HG03575 (cell line): ENCODE measurements around the gene ACKR3.

ENCODE experiments used
- ATAC-seq: cut with Tn5 transposase; IDR thresholded peaks from one replicate; pipeline ENCODE4 v1.9.1; 2021; ENCODE audit not compliant: unreplicated experiment, insufficient number of reproducible peaks, low FRiP score; ENCODE audit errors: extremely low read depth

ACKR3 gene

DNA sequence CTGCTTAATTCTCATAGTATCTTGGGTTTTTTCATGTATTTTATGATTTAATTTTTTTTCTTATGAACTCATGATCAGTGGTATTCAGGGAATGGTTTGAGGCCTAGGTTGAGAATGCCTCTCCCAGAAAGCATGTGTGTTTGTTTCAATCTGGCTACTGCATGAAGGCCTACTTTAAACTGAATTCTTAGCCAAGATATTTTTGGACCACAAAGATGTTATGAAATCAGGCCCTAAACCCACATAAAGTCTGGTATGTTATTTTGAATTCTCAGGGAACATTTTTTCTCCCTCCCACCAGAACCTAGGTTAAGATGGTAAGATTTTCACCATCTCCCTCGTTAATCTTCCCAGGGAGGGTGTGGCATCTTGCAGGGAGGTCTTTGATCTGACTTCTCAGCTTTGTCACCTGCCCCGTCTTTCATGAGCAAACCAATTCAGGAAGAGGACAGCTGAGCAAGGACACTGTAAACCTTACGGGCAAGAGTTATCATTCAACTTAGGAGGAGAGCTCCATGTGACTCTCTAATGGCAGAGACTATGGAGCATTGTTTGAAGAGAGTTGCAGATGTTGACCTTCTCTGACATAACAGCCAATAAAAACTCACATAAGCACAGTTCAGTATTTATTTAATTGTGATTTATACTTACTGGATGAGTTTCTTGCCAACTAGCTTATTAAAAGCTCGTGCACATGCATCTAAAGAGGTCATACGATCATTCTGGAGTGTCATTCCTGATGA lies 21.3 kb upstream of the ACKR3 start:
- ATAC-seq = no peak

DNA sequence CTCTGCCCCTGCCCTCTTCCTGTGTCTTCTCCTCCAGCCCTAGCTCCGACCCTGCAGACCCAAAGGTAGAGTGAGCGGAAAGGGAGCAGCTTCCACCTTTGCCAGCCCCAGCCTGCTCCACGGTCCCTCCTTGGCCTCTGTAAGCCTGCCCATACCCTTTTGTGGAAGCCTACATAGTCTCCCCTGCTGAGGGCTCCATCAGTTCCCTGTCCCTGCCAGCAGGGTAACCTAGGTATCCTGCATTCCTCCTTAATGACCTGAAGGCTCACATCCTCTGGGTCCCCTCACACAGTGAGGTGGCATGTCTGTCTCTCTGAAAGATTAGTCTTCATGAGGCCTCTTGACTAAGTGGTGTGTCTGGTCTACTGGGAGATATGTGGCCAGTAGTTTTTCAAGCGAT lies 20.5 kb upstream of the ACKR3 start:
- no peak for ATAC-seq

DNA sequence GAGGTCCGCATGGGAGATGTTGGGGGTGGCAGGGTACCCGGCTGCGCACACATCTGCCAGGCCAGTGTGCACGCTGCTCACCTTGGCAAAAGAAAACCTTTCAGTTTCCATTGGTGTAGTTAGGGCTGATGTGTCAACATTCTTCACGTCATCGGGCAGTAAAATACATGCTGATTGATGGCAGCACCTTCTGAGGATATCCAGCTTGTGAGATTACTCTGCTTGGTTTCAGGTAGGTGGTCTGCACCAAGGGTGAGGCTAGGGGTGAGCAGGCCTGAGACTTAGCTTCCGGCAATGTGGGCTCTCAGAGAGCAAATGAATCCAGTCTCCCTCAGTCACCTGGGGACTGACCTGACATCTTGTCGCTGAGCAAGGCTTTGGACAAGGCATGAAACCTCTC lies 19.3 kb upstream of the ACKR3 start:
- ATAC-seq = no peak

DNA sequence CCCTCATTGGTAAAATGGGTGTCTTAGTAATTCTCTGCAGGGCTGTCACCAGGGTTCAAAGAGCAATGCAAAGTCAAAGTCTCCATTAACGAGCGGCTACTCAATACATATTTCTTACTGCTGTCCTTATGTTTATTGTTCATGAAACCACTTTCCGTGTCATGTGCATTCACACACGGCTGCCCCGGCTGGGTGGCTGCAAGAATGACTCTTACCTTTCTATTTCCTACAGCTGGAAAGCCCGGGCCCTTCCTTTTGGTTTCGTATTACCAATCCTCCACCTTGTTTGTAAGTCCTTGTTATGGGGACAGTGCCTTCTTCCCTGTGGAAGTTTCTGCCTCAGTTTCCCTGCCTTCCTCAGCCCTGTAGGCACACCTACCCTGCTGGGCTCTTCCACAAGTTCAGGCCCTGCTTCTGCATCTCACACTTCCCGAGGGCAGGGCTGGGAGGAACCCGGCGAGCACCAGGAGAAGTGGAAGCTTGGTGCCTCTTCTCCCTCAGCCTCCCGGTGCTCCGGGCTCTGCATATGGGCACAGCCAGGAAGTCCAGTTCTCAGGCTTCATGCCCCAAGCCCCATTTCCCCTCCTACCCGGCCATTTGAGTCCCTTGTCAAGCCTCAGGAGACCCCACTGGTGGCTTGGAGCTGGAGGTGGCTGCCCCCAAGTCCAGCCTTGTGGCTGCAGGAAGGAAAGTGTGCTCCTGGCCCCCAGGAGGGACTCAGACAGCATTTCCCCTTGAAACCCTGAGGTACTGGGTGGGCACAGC lies 18.7 kb upstream of the ACKR3 start:
- no peak for ATAC-seq

DNA sequence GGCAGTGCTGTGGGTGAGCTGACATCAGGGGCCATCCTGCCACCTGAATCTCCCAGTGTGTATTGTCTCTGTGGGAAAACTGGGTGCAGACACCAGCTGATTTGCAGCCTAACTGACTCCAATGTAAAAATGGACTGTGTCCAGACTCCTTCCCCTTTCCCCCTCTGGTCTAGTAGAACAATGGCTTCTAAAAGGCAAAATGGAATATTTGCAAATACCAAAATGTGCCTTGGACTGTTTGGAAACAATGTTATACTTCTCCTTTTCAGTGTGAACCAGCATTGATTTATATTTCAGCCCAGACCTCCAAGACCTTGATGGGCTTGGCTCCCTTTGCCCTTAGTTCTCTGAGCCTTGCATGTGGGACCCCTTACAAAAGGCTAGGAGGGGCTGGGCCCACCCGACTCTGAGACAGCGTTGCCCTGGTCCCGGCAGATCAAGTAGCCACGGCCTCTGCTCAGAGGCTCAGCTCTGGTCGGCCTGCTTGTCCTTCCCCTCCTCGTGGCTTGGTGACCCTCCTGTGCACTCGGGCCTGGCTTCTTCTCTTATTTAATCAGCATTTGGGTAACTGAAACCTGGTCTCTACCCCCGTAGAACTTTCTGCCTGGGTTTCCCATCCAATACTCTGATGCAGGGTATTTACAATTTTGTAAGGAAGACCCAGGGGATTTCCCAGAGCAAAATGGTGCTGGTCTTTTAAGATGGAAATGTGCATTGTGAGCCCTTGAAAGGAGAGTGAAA lies 18.0 kb upstream of the ACKR3 start:
- no peak for ATAC-seq

DNA sequence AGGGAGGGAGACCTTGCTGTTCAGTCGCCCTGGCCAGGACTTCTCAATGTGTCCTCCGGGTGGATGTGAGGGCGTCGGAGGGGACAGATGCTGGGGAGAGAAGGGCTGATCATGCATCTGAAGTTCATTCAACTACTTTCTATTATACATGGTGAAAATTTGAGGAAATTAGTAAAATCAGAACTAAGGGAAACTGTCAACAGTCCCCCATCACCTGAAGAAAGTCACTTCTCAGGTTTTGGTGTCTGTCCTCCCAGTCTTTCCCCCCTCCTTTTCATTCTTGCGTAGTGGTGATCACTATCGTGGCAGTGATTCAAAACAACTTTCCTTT lies 17.4 kb upstream of the ACKR3 start:
- ATAC-seq = no peak

DNA sequence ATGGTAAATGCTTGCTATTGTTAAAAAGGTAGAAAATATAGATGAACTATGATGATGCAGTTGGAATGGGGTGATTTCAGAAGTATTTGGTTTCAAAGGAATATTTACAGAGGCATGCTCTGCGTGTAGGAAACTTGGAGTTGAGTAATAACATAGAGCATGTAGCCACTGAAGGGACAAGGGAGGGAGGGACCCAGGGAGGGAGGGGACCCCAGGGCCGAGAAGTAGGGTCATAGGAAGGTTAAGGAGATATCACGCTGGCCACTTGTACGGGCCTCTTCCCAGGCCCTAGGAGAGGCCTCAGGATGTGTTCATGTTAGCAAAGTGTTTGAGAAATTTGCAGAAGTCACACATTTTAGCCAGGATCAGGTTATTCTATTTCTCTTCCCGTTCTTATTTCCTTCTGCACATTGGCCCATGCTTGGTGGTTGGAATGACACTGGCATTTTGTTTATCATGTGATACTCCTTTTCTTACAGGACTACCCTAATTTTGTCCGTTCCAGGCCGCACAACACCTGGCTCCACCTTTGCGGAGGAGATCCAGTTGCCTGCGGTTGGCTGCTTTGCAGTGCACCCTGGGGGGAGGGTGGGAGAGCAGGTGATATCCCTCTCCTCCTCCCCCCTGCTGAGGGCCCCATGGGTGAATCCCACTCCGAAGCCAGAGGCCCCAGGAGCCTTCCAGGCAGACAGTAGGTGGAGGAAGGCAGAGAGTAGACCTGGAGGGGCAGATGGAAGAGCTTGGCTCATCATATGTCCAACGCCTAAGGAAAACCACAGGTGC lies 16.9 kb upstream of the ACKR3 start:
- no peak for ATAC-seq

DNA sequence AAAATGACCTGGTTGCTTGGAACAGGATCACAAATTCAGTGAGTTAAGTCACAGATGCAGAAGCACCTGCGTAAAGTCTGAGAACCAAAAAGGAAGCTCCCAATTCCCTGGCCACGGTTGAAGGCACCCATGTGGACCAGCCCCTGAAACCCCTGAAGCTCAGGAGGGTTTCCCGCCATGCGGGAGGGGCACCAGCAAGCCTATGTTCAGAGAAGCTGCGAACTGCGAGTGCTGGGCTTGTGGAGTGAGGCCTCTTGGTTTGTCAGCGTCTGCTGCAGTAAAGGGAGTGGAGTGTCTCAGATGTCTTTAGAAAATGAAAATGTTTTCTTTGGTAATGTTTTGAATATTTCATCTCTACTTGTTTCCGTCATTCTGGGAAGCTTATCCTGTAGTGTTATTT lies 16.1 kb upstream of the ACKR3 start:
- ATAC-seq = no peak

DNA sequence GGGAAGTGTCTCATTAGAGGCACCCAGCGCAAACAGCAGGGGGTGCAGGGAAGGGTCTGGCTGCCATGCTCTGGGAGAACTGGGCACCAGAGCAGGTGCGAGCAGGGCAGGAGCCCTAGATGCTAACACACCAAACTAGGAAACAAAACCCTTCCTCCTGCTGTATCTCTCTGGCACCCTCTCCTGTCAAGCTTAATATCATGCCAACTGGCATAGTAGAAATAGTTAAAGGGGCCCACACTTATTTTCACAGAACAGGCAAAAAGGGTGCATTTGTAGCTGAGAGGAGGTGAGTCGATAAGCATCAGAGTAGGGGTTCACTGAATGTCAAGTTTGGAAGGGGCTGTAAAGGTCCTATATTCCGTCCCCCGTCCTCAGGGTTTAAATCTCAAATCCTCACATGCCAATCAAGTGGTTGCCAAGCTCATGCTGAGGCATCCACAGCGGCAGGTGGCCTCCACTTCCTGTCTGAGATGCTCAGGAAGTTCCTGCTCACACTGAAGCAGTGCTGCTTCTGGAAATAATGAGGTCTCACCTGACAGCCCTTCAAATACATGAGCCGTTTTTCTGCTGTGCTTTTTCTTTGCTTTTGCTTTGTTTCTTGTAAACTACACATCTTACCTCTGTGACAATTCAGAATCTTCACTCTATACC lies 14.9 kb upstream of the ACKR3 start:
- no peak for ATAC-seq

DNA sequence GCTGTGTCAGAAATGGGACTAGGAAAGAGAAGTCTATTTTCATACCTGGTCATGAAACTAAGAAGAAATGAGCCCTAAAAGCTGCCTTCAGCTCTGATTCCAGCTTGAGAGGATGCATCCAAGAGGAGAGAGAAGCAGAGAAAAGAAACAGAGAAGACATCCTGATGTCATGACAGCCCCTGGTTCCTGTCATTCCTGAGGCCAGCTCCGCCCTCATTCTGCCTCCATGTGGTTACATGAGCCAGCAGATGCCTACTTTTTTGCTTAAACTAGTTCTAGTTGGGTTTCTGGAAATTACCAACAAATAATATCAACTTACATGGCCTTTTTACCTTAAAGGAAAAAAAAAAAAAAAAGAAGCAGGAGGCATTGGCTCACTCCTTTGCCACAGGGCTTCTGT lies 14.1 kb upstream of the ACKR3 start:
- ATAC-seq = no peak

DNA sequence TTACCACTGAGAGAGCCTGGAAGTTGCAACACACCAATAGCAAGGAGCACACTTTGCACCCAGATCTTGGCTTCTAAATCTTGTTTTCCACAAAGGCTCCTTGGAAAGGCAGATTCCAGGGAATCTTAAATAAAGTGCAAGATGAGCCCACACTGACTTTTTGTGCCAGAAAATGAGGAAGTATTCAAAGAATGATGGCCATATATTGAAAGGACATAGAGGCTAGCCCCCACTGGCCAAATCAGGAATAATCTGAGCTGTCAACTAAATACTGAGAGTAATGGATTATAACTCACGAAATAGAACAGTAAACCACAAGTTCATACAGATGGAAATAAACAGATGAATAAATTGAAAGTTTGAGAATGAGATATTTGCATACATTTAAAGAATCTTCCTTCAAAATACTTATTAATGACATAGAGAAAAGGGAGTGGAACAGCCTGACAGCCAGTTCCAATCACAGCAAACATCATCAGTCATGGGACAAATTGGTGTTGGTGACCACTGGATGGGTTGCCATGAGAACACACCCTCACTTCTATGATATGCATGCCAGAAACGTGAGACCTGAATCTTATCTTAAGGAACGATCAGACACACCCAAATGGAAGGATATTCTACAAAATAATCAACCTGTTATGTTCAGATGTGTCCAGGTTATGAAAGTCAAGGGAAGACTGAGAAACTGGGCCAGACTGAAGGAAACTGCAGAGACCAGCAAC lies 12.2 kb upstream of the ACKR3 start:
- ATAC-seq = no peak

DNA sequence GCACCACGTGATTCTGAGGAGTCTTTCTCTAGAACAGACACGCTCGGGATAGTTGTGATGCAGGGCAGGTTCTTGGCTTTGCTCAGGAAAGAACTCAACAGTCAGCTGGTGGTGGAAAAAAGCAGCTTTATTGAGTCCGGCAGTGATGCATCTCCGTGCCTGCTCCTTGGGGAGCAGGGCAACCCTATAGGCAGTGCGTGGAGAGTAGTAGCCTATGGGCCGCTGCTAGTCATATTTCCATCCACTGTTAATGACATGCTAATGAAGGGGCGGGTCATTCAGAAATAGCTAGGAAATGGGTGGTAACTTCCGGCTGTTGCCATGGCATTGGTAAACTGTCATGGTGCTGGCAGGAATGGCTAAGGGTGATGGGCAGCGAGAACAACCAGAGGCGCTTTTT lies 11.6 kb upstream of the ACKR3 start:
- ATAC-seq = no peak

DNA sequence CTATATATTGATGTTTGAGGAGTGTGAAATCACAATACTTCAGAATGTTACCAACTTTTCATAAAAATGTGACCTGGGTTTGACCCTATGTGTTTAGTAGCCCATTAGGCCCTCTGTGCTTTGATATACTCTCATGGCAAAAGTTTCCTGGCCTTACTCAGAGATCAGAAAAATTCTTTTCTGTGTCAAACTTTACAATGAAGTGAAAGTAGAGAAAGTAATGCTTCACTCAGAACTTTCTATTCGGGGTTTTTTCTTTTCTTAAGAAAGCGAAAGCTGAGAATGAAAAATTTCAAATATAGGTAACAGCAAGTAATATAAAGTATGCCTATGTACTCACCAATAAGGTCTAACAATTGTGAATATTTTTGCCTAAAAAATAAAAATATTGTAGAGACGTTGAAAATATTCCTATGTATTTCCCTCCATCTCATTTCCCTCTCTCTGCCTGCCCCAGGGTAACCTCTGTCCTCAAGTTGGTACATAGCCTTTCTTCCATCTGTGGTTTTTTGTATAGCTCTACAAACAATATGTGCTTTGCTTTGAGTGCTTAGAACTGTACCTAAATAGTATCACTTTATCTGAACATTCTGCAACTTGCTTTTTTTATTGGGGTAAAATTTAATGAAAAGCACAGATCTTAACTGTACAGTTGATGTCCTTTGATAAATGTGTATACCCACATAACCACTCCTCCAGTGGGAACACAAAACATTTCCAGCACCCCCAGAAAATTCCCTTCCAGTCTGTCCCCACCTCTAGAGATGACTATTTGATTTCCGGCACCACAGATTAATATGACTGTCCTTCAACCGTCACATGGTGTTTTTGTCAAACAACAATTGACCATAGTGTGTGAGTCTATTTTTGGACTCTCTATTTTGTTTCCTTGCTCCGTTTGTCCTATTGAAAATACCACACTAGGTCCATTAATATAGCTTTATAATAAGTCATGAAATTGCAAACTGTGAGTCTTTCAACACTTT lies 10.3 kb upstream of the ACKR3 start:
- no peak for ATAC-seq

DNA sequence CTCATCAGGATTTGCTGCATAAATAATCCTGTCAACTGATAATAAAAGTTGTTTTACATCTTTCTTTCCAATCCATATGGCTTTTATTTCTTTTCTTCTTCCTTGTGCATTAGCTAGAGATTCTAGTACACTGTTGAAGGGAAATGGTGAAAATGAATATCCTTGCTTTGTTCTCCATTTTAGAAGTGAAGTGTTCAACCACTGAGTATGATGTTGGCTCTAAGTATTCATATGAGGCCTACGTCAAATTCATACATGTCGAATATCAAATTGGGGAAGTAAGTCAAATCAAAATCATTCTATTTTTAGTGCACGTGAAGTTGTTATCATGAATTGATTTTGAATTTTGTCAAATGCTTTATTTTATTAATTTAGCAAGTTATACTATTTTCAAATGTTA lies 7.8 kb upstream of the ACKR3 start:
- ATAC-seq = no peak

DNA sequence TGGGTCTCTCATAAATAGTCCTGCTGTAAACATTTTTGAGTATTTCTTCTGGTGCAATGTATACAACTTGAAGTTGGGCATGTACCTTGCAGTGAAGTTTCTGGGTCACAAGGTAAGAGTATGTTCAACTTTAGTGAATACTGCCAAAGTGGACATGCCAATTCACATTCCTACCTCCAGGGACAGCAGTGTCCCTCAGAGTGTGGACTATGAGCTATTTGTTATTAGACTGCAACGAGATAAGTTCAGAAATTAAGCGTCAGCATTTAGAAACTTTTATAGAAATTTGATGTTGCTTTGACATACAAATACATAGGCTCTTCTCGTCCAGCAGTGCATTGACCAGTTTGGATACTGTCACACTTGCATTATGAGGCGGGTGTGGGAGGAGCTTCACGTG lies 7.2 kb upstream of the ACKR3 start:
- no peak for ATAC-seq

DNA sequence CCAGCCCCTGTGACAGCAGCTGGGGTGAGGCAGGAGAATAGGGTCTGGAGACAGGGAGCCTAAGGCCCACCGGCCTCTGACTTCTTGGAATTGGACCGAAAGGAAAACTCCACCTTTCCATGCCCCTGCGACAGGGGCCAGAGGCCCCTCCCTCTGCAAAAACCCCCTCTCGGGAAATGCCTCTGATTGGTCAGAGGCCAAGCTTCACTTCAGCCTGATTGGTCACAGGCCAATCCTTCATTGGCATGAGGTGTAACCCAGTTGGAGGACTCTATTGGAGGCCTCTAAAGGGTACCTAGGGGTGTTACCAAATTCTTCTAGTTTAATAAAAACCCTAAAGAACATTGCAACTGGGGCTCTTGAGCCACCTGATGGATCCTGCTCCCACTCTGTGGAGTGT lies 5.7 kb upstream of the ACKR3 start:
- no peak for ATAC-seq

DNA sequence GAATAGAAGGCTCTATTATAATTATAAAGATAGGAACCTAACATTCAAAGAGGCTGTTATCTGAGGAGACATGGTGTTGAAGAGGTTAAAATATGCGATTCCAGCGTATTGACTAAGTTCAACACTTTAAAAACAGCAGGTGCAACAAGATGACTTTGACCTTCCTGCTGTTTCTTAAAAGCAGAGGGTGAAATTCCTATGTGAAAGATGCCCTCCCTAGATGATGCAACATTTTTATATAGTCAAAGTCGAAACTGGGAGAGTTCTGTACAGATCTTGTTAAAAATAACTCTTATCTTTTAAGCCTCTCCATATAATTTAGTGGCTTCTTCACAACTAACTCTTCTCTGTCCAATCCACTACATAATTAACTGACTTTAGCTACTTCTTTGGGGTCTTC lies 4.4 kb upstream of the ACKR3 start:
- ATAC-seq = no peak
